ENCODE data around the gene MSH6.

The MSH6 gene

GRCh38 chr2:47782671-47783485 is at the start of gene MSH6:
Gene MSH6, plus strand, starts transcription at chr2:47783145. Its CDS starts 89 bp downstream, at chr2:47783234.
- FAIRE-seq = peak; percentile 82

GRCh38 chr2:47735136-47735869 is 47.6 kb upstream of the MSH6 start:
- FAIRE-seq = no peak
- DNase-seq (ENCODE audit: extremely low spot score, insufficient read length, low read depth) = no peak

More at GRCh38 chr2:47782671-47783485, at the start of gene MSH6:
- DNase-seq (ENCODE audit: extremely low spot score, insufficient read length, low read depth) = peak; percentile 97

GRCh38 chr2:47735912-47736311 is 47.0 kb upstream of the MSH6 start:
- DNase-seq (ENCODE audit: extremely low spot score, insufficient read length, low read depth) (no peak), FAIRE-seq (no peak)

GRCh38 chr2:47737191-47737975 is 45.6 kb upstream of the MSH6 start:
- FAIRE-seq = peak; percentile 12
- DNase-seq (ENCODE audit: extremely low spot score, insufficient read length, low read depth) = no peak

- FAIRE-seq (no peak), DNase-seq (ENCODE audit: extremely low spot score, insufficient read length, low read depth) (no peak)
Observed at GRCh38 chr2:47738331-47738730, 44.6 kb upstream of the MSH6 start.

- FAIRE-seq = no peak
- DNase-seq (ENCODE audit: extremely low spot score, insufficient read length, low read depth) = no peak
Observed at GRCh38 chr2:47741101-47741500, 41.8 kb upstream of the MSH6 start.

- no peak for DNase-seq (ENCODE audit: extremely low spot score, insufficient read length, low read depth)
- peak; percentile 31 for FAIRE-seq
Observed at GRCh38 chr2:47741637-47742036, 41.3 kb upstream of the MSH6 start.

GRCh38 chr2:47744074-47744473 is 38.9 kb upstream of the MSH6 start:
- FAIRE-seq = no peak
- DNase-seq (ENCODE audit: extremely low spot score, insufficient read length, low read depth) = no peak

- FAIRE-seq = no peak
- DNase-seq (ENCODE audit: extremely low spot score, insufficient read length, low read depth) = no peak
Observed at GRCh38 chr2:47747878-47748277, 35.1 kb upstream of the MSH6 start.

GRCh38 chr2:47751856-47752414 is 31.0 kb upstream of the MSH6 start:
- no peak for DNase-seq (ENCODE audit: extremely low spot score, insufficient read length, low read depth)
- FAIRE-seq = no peak

GRCh38 chr2:47767497-47767844 is 15.5 kb upstream of the MSH6 start:
- DNase-seq (ENCODE audit: extremely low spot score, insufficient read length, low read depth) (no peak), FAIRE-seq (no peak)

- FAIRE-seq (peak; percentile 71), DNase-seq (ENCODE audit: extremely low spot score, insufficient read length, low read depth) (peak; percentile 49)
Observed at GRCh38 chr2:47767880-47768609, 14.9 kb upstream of the MSH6 start.

- DNase-seq (ENCODE audit: extremely low spot score, insufficient read length, low read depth) (no peak), FAIRE-seq (no peak)
Observed at GRCh38 chr2:47769318-47769717, 13.6 kb upstream of the MSH6 start.

- FAIRE-seq (no peak), DNase-seq (ENCODE audit: extremely low spot score, insufficient read length, low read depth) (no peak)
Observed at GRCh38 chr2:47771211-47771610, 11.7 kb upstream of the MSH6 start.

GRCh38 chr2:47772343-47772742 is 10.6 kb upstream of the MSH6 start:
- FAIRE-seq = no peak
- DNase-seq (ENCODE audit: extremely low spot score, insufficient read length, low read depth) = no peak

- FAIRE-seq = no peak
- no peak for DNase-seq (ENCODE audit: extremely low spot score, insufficient read length, low read depth)
Observed at GRCh38 chr2:47774567-47774966, 8.4 kb upstream of the MSH6 start.

GRCh38 chr2:47777277-47777937 is 5.5 kb upstream of the MSH6 start:
- FAIRE-seq (no peak), DNase-seq (ENCODE audit: extremely low spot score, insufficient read length, low read depth) (no peak)

GRCh38 chr2:47778698-47779425 is 4.1 kb upstream of the MSH6 start:
- DNase-seq (ENCODE audit: extremely low spot score, insufficient read length, low read depth) (no peak), FAIRE-seq (no peak)

GRCh38 chr2:47779426-47779790 is 3.5 kb upstream of the MSH6 start:
- no peak for FAIRE-seq
- DNase-seq (ENCODE audit: extremely low spot score, insufficient read length, low read depth) = no peak
